COLO829 (cell line): ENCODE measurements around the gene KRTAP9-1.
A peak's percentile ranks its signal among the peaks of the same experiment; 100 is the strongest.
"Not testable (repeated sequence)": the region's sequence is repeated elsewhere in the genome, so short reads cannot be mapped to it uniquely, and the experiment has no call there.

Source experiments
- DNase-seq: peaks from one replicate; pipeline ENCODE4 v3.0.0; 2012; ENCODE audit warnings: low spot score

The KRTAP9-1 gene

GRCh38 chr17:41178843-41179616 lies 10.7 kb upstream of the KRTAP9-1 start:
- DNase-seq, result no peak

GRCh38 chr17:41184480-41184961 lies 5.2 kb upstream of the KRTAP9-1 start, which contains the start of gene KRTAP4-1:
TSS of gene KRTAP4-1 (minus strand) at chr17:41184911. CDS start at chr17:41184854, 57 bp downstream.
- no peak for DNase-seq

- DNase-seq, result no peak
These were observed 4.7 kb upstream of the KRTAP9-1 start for GRCh38 chr17:41185001-41185400.

- no peak for DNase-seq
These were observed 2.8 kb upstream of the KRTAP9-1 start for GRCh38 chr17:41186872-41187271.

- no peak for DNase-seq
These were observed 641 bp downstream of the KRTAP9-1 start for GRCh38 chr17:41190328-41190727.

GRCh38 chr17:41196068-41196467 lies 6.4 kb downstream of the KRTAP9-1 start:
- no peak for DNase-seq

- no peak for DNase-seq
These were observed 9.9 kb downstream of the KRTAP9-1 start for GRCh38 chr17:41199421-41200078.

- DNase-seq, result no peak
These were observed 22.3 kb downstream of the KRTAP9-1 start for GRCh38 chr17:41211845-41212466.

GRCh38 chr17:41212524-41213169 lies 23.0 kb downstream of the KRTAP9-1 start:
- no peak for DNase-seq

- no peak for DNase-seq
These were observed 26.0 kb downstream of the KRTAP9-1 start for GRCh38 chr17:41215681-41216080.

- peak; percentile 57 for DNase-seq
These were observed 34.1 kb downstream of the KRTAP9-1 start for GRCh38 chr17:41223821-41224220.

- DNase-seq, result peak; percentile 41
These were observed 36.4 kb downstream of the KRTAP9-1 start for GRCh38 chr17:41226051-41226450.

- DNase-seq, result not testable (repeated sequence)
These were observed 37.0 kb downstream of the KRTAP9-1 start, which contains the start of gene KRTAP9-2 for GRCh38 chr17:41226598-41227095. TSS of gene KRTAP9-2 (plus strand) at chr17:41226648. CDS start at chr17:41226655, 7 bp downstream.

GRCh38 chr17:41230094-41230493 lies 40.4 kb downstream of the KRTAP9-1 start:
- no peak for DNase-seq

GRCh38 chr17:41231731-41232130 lies 42.0 kb downstream of the KRTAP9-1 start:
- DNase-seq, result no peak

GRCh38 chr17:41232399-41233105 lies 42.9 kb downstream of the KRTAP9-1 start, which contains the start of gene KRTAP9-3:
TSS of gene KRTAP9-3 (plus strand) at chr17:41232449. CDS start at chr17:41232502, 53 bp downstream.
- DNase-seq, result not testable (repeated sequence)

GRCh38 chr17:41237116-41237515 lies 47.4 kb downstream of the KRTAP9-1 start:
- DNase-seq, result not testable (repeated sequence)

- not testable (repeated sequence) for DNase-seq
These were observed 48.3 kb downstream of the KRTAP9-1 start, which contains the start of gene KRTAP9-8 for GRCh38 chr17:41237949-41238437. TSS of gene KRTAP9-8 (plus strand) at chr17:41237999. CDS start at chr17:41238052, 53 bp downstream.
